GM21447 (cell line): ENCODE measurements around the gene CDK9.
A peak's percentile ranks its signal among the peaks of the same experiment; 100 is the strongest.
"Not testable (repeated sequence)": the region's sequence is repeated elsewhere in the genome, so short reads cannot be mapped to it uniquely, and the experiment has no call there.

Source experiments
- ATAC-seq: cut with Tn5 transposase; IDR thresholded peaks from one replicate; pipeline ENCODE4 v1.9.1; 2021; ENCODE audit not compliant: unreplicated experiment

Gene CDK9

GRCh38 chr9:127779136-127779981 lies 6.5 kb upstream of the CDK9 start:
- ATAC-seq = peak; percentile 45

GRCh38 chr9:127780126-127780885 lies 5.5 kb upstream of the CDK9 start:
- no peak for ATAC-seq

DNA sequence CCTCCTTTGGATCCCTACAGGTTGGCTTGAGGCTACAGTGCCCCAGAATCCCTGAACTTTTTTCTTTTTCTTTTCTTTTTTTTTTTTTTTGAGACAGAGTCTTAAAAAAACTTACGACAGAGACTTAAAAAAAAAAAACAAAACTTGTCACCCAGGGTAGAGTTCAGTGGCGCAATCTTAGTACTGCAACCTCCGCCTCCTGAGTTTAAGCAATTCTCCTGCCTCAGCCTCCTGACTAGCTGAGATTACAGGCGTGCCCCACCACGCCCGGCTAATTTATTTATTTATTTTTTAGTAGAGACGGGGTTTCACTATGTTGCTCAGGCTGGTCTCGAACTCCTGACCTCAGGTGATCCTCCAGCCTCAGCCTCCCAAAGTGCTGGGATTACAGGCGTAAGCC lies 4.9 kb upstream of the CDK9 start:
- not testable (repeated sequence) for ATAC-seq

DNA sequence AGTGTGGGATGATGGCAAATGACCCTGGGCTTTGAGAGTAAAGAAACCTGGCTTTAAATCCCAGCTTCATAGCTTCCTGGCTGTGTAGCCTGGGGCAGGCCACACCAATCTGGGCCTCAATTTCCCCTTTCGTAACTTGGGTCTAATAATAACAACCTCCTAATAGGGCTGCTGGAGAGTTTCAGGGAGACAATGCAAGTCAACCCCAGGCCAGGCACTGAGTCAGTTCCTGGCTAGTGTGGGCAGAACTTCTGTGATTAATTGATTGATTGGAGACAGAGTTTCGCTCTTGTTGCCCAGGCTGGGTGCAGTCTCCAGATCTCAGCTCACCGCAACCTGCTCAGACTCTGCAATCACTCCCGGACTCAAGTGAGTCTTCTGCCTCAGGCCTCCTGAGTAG lies 4.0 kb upstream of the CDK9 start:
- no peak for ATAC-seq

- ATAC-seq = no peak
Observed at GRCh38 chr9:127783111-127784008, 2.5 kb upstream of the CDK9 start.

- ATAC-seq = peak; percentile 35
Observed at GRCh38 chr9:127785023-127785932, 556 bp upstream of the CDK9 start.

- ATAC-seq = no peak
Observed at GRCh38 chr9:127786773-127787104, 905 bp downstream of the CDK9 start.

DNA sequence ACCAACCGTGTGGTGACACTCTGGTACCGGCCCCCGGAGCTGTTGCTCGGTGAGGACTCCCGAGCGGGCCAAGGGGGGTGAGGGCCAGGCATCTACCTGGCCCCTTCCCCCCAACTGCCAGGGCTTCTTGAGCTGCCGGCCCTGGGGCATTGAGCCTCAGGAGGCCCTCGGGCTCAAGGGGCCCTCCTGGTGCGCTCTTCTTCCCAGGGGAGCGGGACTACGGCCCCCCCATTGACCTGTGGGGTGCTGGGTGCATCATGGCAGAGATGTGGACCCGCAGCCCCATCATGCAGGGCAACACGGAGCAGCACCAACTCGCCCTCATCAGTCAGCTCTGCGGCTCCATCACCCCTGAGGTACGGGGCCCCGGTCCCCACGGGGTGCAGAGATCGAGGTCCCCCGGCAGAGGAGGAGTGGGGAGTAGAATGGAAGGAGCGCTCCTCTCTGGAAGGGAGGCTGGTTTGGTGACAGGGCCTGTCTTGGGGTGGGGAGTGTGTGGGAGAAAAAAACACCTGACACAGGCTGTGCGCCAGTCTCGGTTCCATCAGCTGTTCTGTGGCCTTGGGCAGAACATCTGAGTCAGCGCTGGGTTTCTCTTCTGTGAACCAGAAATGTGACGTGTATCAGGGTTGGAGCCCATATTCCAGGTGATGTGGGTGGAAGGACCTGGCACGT lies 2.6 kb downstream of the CDK9 start:
- no peak for ATAC-seq

GRCh38 chr9:127789179-127789578 lies 3.3 kb downstream of the CDK9 start:
- no peak for ATAC-seq

DNA sequence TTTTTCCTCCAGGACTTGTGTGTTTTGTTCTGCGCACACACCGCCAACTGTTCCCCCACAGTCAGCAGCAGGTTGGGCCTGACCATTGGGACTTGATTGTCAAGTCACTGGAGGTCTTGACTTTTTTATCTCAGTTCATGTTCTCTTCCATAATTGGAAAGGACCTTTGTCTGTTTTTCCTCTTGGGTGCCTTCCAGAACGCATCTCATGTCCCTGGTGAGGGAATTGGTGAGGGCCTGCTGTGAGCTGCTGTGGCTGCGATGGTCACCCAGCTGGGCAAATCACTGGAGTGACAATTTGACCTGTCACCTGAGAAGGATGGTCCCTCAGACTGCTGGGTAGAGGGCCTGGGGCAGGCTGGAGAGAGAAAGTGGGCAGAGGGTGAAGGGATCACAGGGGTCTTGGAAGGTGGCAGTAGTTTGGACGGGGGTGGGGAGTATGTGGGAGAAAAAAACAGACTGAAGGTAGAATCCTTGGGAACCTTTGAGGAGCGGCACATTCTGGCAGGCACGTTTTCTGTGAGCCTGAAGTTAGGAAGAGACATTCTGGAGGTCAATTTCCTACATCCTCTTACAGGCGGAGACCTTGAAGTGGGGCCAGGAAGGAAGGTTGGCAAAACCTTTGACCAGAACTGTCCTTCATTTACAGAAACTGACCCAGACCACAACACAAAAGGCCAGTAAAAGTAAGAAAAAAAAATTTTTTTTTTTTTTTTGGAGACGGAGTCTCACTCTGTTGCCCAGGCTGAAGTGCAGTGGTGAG lies 4.4 kb downstream of the CDK9 start:
- no peak for ATAC-seq

- ATAC-seq = no peak
Observed at GRCh38 chr9:127791085-127791484, 5.3 kb downstream of the CDK9 start.

DNA sequence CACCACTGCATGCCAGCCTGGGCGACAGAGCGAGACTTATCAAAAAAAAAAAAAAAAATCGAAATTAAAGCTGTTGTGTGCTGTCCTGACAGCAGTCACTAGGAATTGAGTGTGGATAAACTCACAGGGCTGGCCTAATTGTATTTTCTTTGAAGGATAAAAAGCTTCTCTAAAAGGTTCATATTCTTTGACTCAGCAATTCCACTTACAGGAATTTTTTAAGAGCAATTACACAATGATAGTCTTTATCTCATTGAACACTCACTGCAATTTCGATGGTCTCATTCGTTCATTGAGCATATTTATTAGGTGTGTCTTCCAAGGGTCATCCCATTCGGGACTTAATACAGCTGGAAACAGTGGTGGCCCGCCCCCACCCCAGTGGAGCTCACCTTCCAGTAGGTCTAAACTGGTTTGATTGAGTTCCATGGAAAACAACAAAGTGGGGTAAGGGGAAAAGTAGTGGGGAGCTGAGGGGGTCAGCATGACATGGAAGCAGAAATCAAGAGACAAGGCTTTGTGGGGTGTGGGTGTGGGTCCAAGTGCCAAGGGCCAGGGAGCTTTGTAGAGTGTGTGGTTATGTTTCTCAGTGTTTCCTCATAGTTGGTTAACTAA lies 6.7 kb downstream of the CDK9 start:
- ATAC-seq = no peak

DNA sequence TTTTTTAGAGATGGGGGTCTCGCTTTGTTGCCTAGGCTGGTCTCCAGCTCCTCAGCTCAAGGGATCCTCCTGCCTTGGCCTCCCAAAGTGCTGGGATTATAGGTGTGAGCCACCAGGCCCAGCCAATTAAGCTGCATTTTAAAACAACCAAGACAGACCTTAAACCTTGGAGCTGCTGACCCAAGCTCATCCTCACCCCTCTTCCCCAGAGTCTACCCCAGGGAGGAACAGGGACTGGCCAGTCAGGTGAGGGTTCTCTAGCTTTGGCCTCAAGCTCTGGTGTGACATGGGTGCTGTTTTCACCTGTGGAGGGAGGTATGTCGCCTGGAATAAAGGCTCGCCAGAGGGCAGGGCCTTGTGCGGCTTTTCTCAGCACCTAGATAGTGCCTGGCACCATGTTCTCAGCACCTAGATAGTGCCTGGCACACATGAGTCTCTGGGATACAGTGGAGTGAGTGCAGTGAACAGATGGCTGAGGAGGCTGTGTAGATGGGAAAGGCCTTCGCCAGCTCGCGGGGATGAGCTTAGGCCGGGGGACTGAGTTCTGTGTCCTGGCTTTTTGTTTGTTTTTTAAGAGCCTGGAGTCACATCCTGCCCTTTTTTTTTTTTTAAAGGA lies 7.4 kb downstream of the CDK9 start:
- ATAC-seq = no peak

DNA sequence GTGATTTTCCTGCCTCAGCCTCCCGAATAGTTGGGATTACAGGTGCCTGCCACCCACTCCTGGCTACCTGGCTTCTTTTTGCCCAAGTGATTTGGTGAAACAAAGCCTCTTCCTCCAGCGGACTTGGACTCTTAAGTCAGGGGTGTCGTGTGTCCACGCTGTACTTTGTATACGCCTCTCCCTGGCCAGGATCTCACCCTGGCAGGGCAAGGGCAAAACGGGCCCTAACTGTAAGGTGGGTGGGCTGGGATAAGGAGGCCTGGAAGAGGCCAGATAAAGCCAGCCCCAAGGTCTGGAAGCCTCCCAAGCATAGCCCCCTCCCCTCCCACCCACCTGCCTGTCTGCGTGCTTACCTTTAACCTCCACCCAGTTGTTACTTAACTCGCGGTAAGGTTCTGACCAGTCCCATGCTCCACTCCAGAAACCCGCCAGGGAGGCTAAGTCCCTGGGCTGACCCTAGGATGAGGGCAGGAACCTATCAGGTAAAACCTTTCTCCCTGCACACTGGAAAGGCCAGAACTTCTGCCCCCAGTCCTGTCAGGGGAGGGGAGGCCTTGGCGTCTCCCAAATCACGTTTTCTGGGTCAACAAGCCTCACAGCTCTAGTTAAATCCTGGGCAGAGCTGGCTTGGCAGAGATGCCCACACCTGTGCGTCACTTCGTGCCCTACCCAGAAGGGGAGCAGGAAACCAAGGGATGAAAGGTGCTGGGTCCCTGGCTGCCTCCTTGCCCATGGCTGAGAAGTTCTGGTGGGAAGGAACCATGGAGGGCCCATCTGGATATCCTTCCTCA lies 8.4 kb downstream of the CDK9 start:
- no peak for ATAC-seq

DNA sequence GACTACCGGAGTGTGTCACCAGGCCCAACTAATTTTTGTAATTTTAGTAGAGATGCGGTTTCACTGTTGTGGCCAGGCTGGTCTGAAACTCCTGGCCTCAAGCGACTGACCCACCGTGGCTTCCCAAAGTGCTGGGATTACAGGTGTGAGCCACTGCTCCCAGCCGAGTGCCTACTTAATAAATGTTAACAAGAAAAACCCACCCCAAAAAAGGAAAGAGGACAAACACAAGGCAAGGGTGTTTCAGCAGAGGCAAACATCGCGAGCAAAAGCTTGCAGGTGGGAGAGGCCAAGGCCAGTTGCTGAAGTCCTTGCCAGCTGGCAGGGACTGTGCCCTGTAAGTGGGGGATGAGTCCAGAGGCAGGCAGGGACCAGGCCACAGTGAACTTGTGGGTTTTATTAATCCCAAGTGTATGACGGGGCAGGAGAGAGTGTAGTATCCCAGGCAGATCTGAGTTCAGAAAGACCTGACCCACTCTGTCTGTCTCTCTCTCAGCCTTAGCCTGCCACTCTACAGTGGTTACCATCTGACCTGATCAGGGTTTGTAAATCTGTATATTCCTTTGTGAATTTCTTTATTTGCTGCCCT lies 10.5 kb downstream of the CDK9 start:
- no peak for ATAC-seq

DNA sequence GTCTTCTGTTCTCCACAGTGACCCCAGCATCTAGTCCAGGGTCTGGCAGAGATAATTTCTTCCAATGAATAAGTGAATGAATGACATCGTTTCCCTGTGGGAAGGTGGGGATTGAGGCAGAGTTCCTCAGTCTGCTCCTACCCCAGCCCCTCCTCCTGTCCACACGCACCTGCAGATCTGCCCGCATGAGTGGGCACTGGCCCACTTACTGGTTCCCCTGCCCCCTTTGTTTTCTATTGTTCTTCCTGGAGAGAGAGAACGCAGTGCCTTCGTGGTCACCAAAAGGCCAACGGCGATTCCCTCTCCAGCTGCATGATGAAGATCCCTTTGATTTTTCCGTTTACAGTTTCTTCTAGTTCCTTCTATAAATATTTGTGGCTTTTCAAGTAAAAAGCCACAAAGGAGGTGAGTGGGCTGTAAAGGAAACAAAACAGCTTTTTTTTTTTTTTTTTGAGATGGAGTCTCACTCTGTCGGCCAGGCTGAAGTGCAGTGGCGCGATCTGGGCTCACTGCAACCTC lies 11.1 kb downstream of the CDK9 start:
- ATAC-seq = no peak
